WTC11 (cell line): ENCODE data around the gene PTPRG. TPM values are rescaled to one million over a fixed set of nuclear protein-coding genes. Genes with fewer than 3 reads are reported as not detected.

Experiments
- ATAC-seq: fragments of 200-7000 bp; cut with Tn5 transposase; 2 replicates; pipeline ENCODE4 v1.10.0; 2021; ENCODE audit warnings: mild to moderate bottlenecking, moderate library complexity
- CTCF ChIA-PET: fragments of 300-600 bp; sonication (Branson Sonifier 250); formaldehyde crosslinking; loops from one replicate; lab custom pipeline; 2021; ENCODE audit warnings: antibody characterized with exemption; lab: Charles Lee
- POLR2A ChIA-PET: fragments of 350-600 bp; sonication (Branson Sonifier 250); formaldehyde crosslinking; loops from one replicate; lab custom pipeline; 2021; ENCODE audit warnings: antibody characterized with exemption; lab: Charles Lee
- DNase-seq: peaks from one replicate; pipeline ENCODE4 v3.0.0; 2021; ENCODE audit warnings: low spot score
- H3K27ac Mint-ChIP-seq: 2 replicates; pipeline ENCODE4 v1.8.0; 2021; ENCODE audit warnings: mixed read lengths
- H3K27me3 Mint-ChIP-seq: 2 replicates; pipeline ENCODE4 v1.8.0; 2021; ENCODE audit warnings: low read depth, mild to moderate bottlenecking, moderate library complexity, mixed read lengths
- H3K36me3 Mint-ChIP-seq: 2 replicates; pipeline ENCODE4 v1.8.0; 2021; ENCODE audit warnings: mixed read lengths
- H3K4me1 Mint-ChIP-seq: 2 replicates; pipeline ENCODE4 v1.8.0; 2022; ENCODE audit warnings: mixed read lengths
- H3K4me3 Mint-ChIP-seq: 2 replicates; pipeline ENCODE4 v1.8.0; 2021; ENCODE audit warnings: mild to moderate bottlenecking, moderate library complexity, mixed read lengths
- H3K9me3 Mint-ChIP-seq: 2 replicates; pipeline ENCODE4 v1.8.0; 2021; ENCODE audit warnings: mixed read lengths
- CBFB ChIP-seq: sonication (generic); formaldehyde crosslinking; IDR thresholded peaks from 2 replicates; pipeline ENCODE4 v1.8.1; 2022; ENCODE audit warnings: mild to moderate bottlenecking, low read depth, missing genetic modification reagents
- CREM ChIP-seq: sonication (generic); formaldehyde crosslinking; IDR thresholded peaks from 2 replicates; pipeline ENCODE4 v1.8.1; 2022; ENCODE audit warnings: mild to moderate bottlenecking, missing genetic modification reagents, moderate library complexity
- ELF4 ChIP-seq: sonication (generic); formaldehyde crosslinking; IDR thresholded peaks from 2 replicates; pipeline ENCODE4 v1.8.1; 2022; ENCODE audit warnings: low read depth, mild to moderate bottlenecking, moderate library complexity, missing genetic modification reagents
- FOXJ3 ChIP-seq: sonication (generic); formaldehyde crosslinking; IDR thresholded peaks from 2 replicates; pipeline ENCODE4 v1.9.0; 2021; ENCODE audit warnings: missing genetic modification reagents, mild to moderate bottlenecking, borderline replicate concordance
- FOXK1 ChIP-seq: sonication (generic); formaldehyde crosslinking; IDR thresholded peaks from 2 replicates; pipeline ENCODE4 v1.8.0; 2022; ENCODE audit warnings: mild to moderate bottlenecking, moderate library complexity, missing genetic modification reagents
- HMGA2 ChIP-seq: fragments of 250-450 bp; sonication (Bioruptor Pico); IDR thresholded peaks from 2 replicates; pipeline ENCODE4 v1.4.0; 2021; ENCODE audit warnings: mild to moderate bottlenecking, moderate library complexity
- IRF2 ChIP-seq: sonication (generic); formaldehyde crosslinking; IDR thresholded peaks from 2 replicates; pipeline ENCODE4 v1.8.0; 2022; ENCODE audit warnings: low read depth, missing genetic modification reagents, borderline replicate concordance
- KAT7 ChIP-seq: sonication (generic); formaldehyde crosslinking; IDR thresholded peaks from 2 replicates; pipeline ENCODE4 v1.8.1; 2023; ENCODE audit warnings: missing genetic modification reagents, mild to moderate bottlenecking, borderline replicate concordance
- NR1H2 ChIP-seq: sonication (generic); formaldehyde crosslinking; IDR thresholded peaks from 2 replicates; pipeline ENCODE4 v1.9.0; 2021; ENCODE audit warnings: mild to moderate bottlenecking, moderate library complexity, missing genetic modification reagents
- NR3C1 ChIP-seq: sonication (generic); formaldehyde crosslinking; conservative IDR thresholded peaks from 2 replicates; pipeline ENCODE4 v1.8.1; 2023; ENCODE audit warnings: low read depth, mild to moderate bottlenecking, missing genetic modification reagents
- TEAD1 ChIP-seq: sonication (generic); formaldehyde crosslinking; IDR thresholded peaks from 2 replicates; pipeline ENCODE4 v1.8.0; 2022; ENCODE audit warnings: mild to moderate bottlenecking, missing genetic modification reagents
- TEAD4 ChIP-seq: sonication (generic); formaldehyde crosslinking; IDR thresholded peaks from 2 replicates; pipeline ENCODE4 v1.8.0; 2022; ENCODE audit warnings: mild to moderate bottlenecking, missing genetic modification reagents
- TP53 ChIP-seq: sonication (generic); formaldehyde crosslinking; IDR thresholded peaks from 2 replicates; pipeline ENCODE4 v1.8.1; 2023; ENCODE audit warnings: mild to moderate bottlenecking, missing genetic modification reagents
- ZNF423 ChIP-seq: fragments of 250-450 bp; sonication (Bioruptor Pico); IDR thresholded peaks from 2 replicates; pipeline ENCODE4 v2.1.2; 2022; ENCODE audit warnings: mild to moderate bottlenecking, moderate library complexity
- ZNF671 ChIP-seq: fragments of 250-450 bp; sonication (Bioruptor Pico); IDR thresholded peaks from 2 replicates; pipeline ENCODE4 v1.8.0; 2021; ENCODE audit warnings: mild to moderate bottlenecking
- total RNA-seq: library from RNA; stranded (reverse); gene quantifications from 3 replicates; pipeline ENCODE4 v1.2.3, GENCODE V29; 2021
- TF ChIP-seq, protein P1 (sequence below): fragments of 250-450 bp; sonication (Bioruptor Pico); IDR thresholded peaks from 2 replicates; pipeline ENCODE4 v1.9.0; 2021; ENCODE audit warnings: mild to moderate bottlenecking, borderline replicate concordance
- TF ChIP-seq, protein P2 (sequence below): fragments of 200-600 bp; IDR thresholded peaks from 2 replicates; pipeline ENCODE4 v1.8.0; 2022; ENCODE audit warnings: antibody characterized with exemption
- TF ChIP-seq, protein P3 (sequence below): fragments of 250-450 bp; sonication (Bioruptor Pico); IDR thresholded peaks from 2 replicates; pipeline ENCODE4 v1.9.0; 2021; ENCODE audit warnings: mild to moderate bottlenecking
- TF ChIP-seq, protein P4 (sequence below): sonication (generic); formaldehyde crosslinking; IDR thresholded peaks from 2 replicates; pipeline ENCODE4 v1.8.1; 2023; ENCODE audit warnings: mild to moderate bottlenecking, moderate library complexity, missing genetic modification reagents
- TF ChIP-seq, protein P5 (sequence below): sonication (generic); formaldehyde crosslinking; conservative IDR thresholded peaks from 2 replicates; pipeline ENCODE4 v1.8.1; 2022; ENCODE audit warnings: mild to moderate bottlenecking, missing genetic modification reagents

The PTPRG gene
- total RNA-seq, 1 experiment from 2014 or later = 106 TPM

DNA sequence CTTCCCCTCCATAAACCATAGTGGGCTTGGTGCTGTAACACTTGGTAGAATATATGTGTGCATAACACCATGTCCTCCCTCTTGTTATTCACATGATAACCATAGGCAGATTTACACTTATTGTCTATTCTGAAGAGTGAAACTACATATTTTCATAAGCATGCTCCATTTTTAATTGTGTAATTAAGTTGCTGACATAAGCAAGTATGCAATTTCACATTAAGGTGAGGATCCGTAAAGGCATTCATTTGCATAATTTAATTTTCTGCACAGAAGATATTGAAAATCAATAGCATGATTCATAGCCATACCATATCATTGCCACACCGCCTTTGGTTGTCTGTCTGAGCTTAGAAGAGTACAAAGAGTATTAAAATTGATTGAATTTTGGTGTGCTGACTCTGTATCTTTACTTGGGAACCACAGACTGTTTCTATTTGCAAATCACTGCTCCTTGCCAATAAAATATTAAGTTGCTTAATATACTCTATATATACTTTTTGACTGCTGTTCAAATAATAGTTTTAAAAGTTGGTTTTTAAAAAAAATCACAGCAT, 182.4 kb downstream of the PTPRG start:
- no peaks in the 10 kb centered on the region for H3K27me3 Mint-ChIP-seq
- no peak overlapping the region for H3K4me3 Mint-ChIP-seq

More for the DNA sequence above, 182.4 kb downstream of the PTPRG start:
- TF ChIP-seq KAT7 (CRISPR knock-in tag) = no peak
- TF ChIP-seq, protein P1, sequence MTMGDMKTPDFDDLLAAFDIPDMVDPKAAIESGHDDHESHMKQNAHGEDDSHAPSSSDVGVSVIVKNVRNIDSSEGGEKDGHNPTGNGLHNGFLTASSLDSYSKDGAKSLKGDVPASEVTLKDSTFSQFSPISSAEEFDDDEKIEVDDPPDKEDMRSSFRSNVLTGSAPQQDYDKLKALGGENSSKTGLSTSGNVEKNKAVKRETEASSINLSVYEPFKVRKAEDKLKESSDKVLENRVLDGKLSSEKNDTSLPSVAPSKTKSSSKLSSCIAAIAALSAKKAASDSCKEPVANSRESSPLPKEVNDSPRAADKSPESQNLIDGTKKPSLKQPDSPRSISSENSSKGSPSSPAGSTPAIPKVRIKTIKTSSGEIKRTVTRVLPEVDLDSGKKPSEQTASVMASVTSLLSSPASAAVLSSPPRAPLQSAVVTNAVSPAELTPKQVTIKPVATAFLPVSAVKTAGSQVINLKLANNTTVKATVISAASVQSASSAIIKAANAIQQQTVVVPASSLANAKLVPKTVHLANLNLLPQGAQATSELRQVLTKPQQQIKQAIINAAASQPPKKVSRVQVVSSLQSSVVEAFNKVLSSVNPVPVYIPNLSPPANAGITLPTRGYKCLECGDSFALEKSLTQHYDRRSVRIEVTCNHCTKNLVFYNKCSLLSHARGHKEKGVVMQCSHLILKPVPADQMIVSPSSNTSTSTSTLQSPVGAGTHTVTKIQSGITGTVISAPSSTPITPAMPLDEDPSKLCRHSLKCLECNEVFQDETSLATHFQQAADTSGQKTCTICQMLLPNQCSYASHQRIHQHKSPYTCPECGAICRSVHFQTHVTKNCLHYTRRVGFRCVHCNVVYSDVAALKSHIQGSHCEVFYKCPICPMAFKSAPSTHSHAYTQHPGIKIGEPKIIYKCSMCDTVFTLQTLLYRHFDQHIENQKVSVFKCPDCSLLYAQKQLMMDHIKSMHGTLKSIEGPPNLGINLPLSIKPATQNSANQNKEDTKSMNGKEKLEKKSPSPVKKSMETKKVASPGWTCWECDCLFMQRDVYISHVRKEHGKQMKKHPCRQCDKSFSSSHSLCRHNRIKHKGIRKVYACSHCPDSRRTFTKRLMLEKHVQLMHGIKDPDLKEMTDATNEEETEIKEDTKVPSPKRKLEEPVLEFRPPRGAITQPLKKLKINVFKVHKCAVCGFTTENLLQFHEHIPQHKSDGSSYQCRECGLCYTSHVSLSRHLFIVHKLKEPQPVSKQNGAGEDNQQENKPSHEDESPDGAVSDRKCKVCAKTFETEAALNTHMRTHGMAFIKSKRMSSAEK (CRISPR knock-in tag) = no peak
- no peak for TF ChIP-seq TP53 (CRISPR knock-in tag)
- TF ChIP-seq FOXK1 (CRISPR knock-in tag) = no peak
- TF ChIP-seq ZNF423 (CRISPR knock-in tag) = no peak
- TF ChIP-seq FOXJ3 (CRISPR knock-in tag) = no peak
- TF ChIP-seq, protein P2, sequence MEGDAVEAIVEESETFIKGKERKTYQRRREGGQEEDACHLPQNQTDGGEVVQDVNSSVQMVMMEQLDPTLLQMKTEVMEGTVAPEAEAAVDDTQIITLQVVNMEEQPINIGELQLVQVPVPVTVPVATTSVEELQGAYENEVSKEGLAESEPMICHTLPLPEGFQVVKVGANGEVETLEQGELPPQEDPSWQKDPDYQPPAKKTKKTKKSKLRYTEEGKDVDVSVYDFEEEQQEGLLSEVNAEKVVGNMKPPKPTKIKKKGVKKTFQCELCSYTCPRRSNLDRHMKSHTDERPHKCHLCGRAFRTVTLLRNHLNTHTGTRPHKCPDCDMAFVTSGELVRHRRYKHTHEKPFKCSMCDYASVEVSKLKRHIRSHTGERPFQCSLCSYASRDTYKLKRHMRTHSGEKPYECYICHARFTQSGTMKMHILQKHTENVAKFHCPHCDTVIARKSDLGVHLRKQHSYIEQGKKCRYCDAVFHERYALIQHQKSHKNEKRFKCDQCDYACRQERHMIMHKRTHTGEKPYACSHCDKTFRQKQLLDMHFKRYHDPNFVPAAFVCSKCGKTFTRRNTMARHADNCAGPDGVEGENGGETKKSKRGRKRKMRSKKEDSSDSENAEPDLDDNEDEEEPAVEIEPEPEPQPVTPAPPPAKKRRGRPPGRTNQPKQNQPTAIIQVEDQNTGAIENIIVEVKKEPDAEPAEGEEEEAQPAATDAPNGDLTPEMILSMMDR = no peak
- TF ChIP-seq, protein P3, sequence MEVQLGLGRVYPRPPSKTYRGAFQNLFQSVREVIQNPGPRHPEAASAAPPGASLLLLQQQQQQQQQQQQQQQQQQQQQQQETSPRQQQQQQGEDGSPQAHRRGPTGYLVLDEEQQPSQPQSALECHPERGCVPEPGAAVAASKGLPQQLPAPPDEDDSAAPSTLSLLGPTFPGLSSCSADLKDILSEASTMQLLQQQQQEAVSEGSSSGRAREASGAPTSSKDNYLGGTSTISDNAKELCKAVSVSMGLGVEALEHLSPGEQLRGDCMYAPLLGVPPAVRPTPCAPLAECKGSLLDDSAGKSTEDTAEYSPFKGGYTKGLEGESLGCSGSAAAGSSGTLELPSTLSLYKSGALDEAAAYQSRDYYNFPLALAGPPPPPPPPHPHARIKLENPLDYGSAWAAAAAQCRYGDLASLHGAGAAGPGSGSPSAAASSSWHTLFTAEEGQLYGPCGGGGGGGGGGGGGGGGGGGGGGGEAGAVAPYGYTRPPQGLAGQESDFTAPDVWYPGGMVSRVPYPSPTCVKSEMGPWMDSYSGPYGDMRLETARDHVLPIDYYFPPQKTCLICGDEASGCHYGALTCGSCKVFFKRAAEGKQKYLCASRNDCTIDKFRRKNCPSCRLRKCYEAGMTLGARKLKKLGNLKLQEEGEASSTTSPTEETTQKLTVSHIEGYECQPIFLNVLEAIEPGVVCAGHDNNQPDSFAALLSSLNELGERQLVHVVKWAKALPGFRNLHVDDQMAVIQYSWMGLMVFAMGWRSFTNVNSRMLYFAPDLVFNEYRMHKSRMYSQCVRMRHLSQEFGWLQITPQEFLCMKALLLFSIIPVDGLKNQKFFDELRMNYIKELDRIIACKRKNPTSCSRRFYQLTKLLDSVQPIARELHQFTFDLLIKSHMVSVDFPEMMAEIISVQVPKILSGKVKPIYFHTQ (CRISPR knock-in tag) = no peak
- no peak for TF ChIP-seq NR3C1
- TF ChIP-seq, protein P4, sequence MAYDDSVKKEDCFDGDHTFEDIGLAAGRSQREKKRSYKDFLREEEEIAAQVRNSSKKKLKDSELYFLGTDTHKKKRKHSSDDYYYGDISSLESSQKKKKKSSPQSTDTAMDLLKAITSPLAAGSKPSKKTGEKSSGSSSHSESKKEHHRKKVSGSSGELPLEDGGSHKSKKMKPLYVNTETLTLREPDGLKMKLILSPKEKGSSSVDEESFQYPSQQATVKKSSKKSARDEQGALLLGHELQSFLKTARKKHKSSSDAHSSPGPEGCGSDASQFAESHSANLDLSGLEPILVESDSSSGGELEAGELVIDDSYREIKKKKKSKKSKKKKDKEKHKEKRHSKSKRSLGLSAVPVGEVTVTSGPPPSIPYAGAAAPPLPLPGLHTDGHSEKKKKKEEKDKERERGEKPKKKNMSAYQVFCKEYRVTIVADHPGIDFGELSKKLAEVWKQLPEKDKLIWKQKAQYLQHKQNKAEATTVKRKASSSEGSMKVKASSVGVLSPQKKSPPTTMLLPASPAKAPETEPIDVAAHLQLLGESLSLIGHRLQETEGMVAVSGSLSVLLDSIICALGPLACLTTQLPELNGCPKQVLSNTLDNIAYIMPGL (CRISPR knock-in tag) = no peak
- TF ChIP-seq TEAD4 (CRISPR knock-in tag) = no peak
- TF ChIP-seq HMGA2 = no peak
- TF ChIP-seq, protein P5, sequence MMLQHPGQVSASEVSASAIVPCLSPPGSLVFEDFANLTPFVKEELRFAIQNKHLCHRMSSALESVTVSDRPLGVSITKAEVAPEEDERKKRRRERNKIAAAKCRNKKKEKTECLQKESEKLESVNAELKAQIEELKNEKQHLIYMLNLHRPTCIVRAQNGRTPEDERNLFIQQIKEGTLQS = no peak
- TF ChIP-seq ELF4 (CRISPR knock-in tag) = no peak
- TF ChIP-seq CBFB (CRISPR knock-in tag) = no peak
- no peak for TF ChIP-seq TEAD1 (CRISPR knock-in tag)
- no peak for TF ChIP-seq CREM (CRISPR knock-in tag)
- TF ChIP-seq ZNF671 (CRISPR knock-in tag) = no peak
- no peak for TF ChIP-seq IRF2 (CRISPR knock-in tag)
- TF ChIP-seq NR1H2 (CRISPR knock-in tag) = no peak
- CTCF ChIA-PET = no interaction called here
- POLR2A ChIA-PET = no interaction called here
- Mint-ChIP-seq H3K27ac (peak overlapping the region; percentile 20; the same call in 1 of the 2 replicates), H3K36me3 (peaks cover 1% of the 10 kb centered on the region; the same call in 1 of the 2 replicates), H3K4me1 (peaks cover 89% of the 10 kb centered on the region), H3K9me3 (no peaks in the 10 kb centered on the region)
- ATAC-seq (no peak), DNase-seq (no peak)
